ENCODE data around the gene TSSK2.

Gene TSSK2

GRCh38 chr22:19122143-19122751 lies 8.9 kb upstream of the TSSK2 start, which contains the start of gene DGCR2:
DGCR2 (minus strand) TSS chr22:19122412; CDS start chr22:19122206, 206 bp downstream.
- ChIA-PET POLR2A (interaction anchor here (1.0 to 2.3 kb wide), 10 partner anchors 11 to 52 kb away, joined by 3 to 27 read pairs (median 4); partner anchors contain the start of gene ESS2), CTCF (interaction anchor here (0.7 to 1.2 kb wide), 3 partner anchors 18 to 510 kb away, joined by 3 to 5 read pairs (median 3); partner anchors contain the start of gene ESS2)
- peak; percentile 37 for TF ChIP-seq PKNOX1 (IDR thresholded peaks at IDR 0.05)
- TF ChIP-seq SUZ12 (IDR thresholded peaks at IDR 0.05), result no peak
- no peak for TF ChIP-seq ARNT (IDR thresholded peaks at IDR 0.05)
- DNase-seq (ENCODE audit: extremely low spot score), result peak; percentile 100

- TF ChIP-seq SP1 (IDR thresholded peaks at IDR 0.05) (no peak), L3MBTL2 (conservative IDR thresholded peaks at IDR 0.05) (peak; percentile 75), CTBP1 (IDR thresholded peaks at IDR 0.05; ENCODE audit: borderline replicate concordance) (no peak), FOXA1 (IDR thresholded peaks at IDR 0.05) (no peak), PKNOX1 (IDR thresholded peaks at IDR 0.05) (peak; percentile 69), ARNT (IDR thresholded peaks at IDR 0.05) (no peak), FOXK2 (IDR thresholded peaks at IDR 0.05) (no peak)
- ChIA-PET CTCF (interaction anchor here (0.7 to 1.2 kb wide), 3 partner anchors 19 to 510 kb away, joined by 3 to 5 read pairs (median 3); partner anchors contain the start of gene ESS2), POLR2A (interaction anchor here (1.0 to 2.3 kb wide), 10 partner anchors 10 to 51 kb away, joined by 3 to 27 read pairs (median 4); partner anchors contain the start of gene ESS2)
- peak; percentile 57 for DNase-seq (ENCODE audit: extremely low spot score)
Observed at GRCh38 chr22:19122752-19123492, 8.2 kb upstream of the TSSK2 start.

- no peak for DNase-seq (ENCODE audit: extremely low spot score)
- ChIA-PET CTCF (no interaction called here), POLR2A (no interaction called here)
- TF ChIP-seq ARNT (IDR thresholded peaks at IDR 0.05) (no peak), SUZ12 (IDR thresholded peaks at IDR 0.05) (no peak)
Observed at GRCh38 chr22:19123936-19124335, 7.2 kb upstream of the TSSK2 start.

GRCh38 chr22:19124377-19124776 lies 6.7 kb upstream of the TSSK2 start:
- DNase-seq (ENCODE audit: extremely low spot score), result no peak
- POLR2A ChIA-PET, result no interaction called here
- TF ChIP-seq ZNF384 (IDR thresholded peaks at IDR 0.05), result no peak
- CTCF ChIA-PET, result interaction anchor here (1.4 kb wide), 1 partner anchor 11 kb away, joined by 3 read pairs; no protein-coding TSS in a partner anchor

- no peak for DNase-seq (ENCODE audit: extremely low spot score)
- ChIA-PET CTCF (interaction anchor here (1.4 kb wide), 1 partner anchor 11 kb away, joined by 3 read pairs; no protein-coding TSS in a partner anchor), POLR2A (no interaction called here)
- no peak for TF ChIP-seq SUZ12 (IDR thresholded peaks at IDR 0.05)
- no peak for TF ChIP-seq L3MBTL2 (conservative IDR thresholded peaks at IDR 0.05)
- TF ChIP-seq ELF4 (IDR thresholded peaks at IDR 0.05), result no peak
- no peak for TF ChIP-seq LEF1 (IDR thresholded peaks at IDR 0.05; ENCODE audit: borderline replicate concordance)
- no peak for TF ChIP-seq NFRKB (IDR thresholded peaks at IDR 0.05)
- no peak for TF ChIP-seq ARNT (IDR thresholded peaks at IDR 0.05)
- no peak for TF ChIP-seq HDGF (IDR thresholded peaks at IDR 0.05; ENCODE audit: borderline replicate concordance)
- no peak for TF ChIP-seq BHLHE40 (IDR thresholded peaks at IDR 0.05; ENCODE audit: borderline replicate concordance)
- no peak for TF ChIP-seq SP1 (IDR thresholded peaks at IDR 0.05)
- no peak for TF ChIP-seq ZNF384 (IDR thresholded peaks at IDR 0.05)
- TF ChIP-seq CTBP1 (IDR thresholded peaks at IDR 0.05; ENCODE audit: borderline replicate concordance), result no peak
- TF ChIP-seq FOXK2 (IDR thresholded peaks at IDR 0.05), result no peak
- no peak for TF ChIP-seq FOXM1 (IDR thresholded peaks at IDR 0.05; ENCODE audit: borderline replicate concordance)
- no peak for TF ChIP-seq FOXA1 (IDR thresholded peaks at IDR 0.05)
- TF ChIP-seq TARDBP (IDR thresholded peaks at IDR 0.05), result no peak
Observed at GRCh38 chr22:19125011-19125410, 6.1 kb upstream of the TSSK2 start.

- TF ChIP-seq FOXA1 (IDR thresholded peaks at IDR 0.05) (no peak), FOXM1 (IDR thresholded peaks at IDR 0.05; ENCODE audit: borderline replicate concordance) (no peak), NFRKB (IDR thresholded peaks at IDR 0.05) (no peak), PKNOX1 (IDR thresholded peaks at IDR 0.05) (no peak), BHLHE40 (IDR thresholded peaks at IDR 0.05; ENCODE audit: borderline replicate concordance) (no peak), ELF4 (IDR thresholded peaks at IDR 0.05) (no peak), CTBP1 (IDR thresholded peaks at IDR 0.05; ENCODE audit: borderline replicate concordance) (no peak), ARNT (IDR thresholded peaks at IDR 0.05) (no peak), SUZ12 (IDR thresholded peaks at IDR 0.05) (no peak), L3MBTL2 (conservative IDR thresholded peaks at IDR 0.05) (no peak), HDGF (IDR thresholded peaks at IDR 0.05; ENCODE audit: borderline replicate concordance) (no peak), LEF1 (IDR thresholded peaks at IDR 0.05; ENCODE audit: borderline replicate concordance) (no peak), TARDBP (IDR thresholded peaks at IDR 0.05) (no peak), SP1 (IDR thresholded peaks at IDR 0.05) (no peak), ZNF384 (IDR thresholded peaks at IDR 0.05) (no peak), FOXK2 (IDR thresholded peaks at IDR 0.05) (no peak)
- ChIA-PET CTCF (interaction anchor here (1.4 kb wide), 1 partner anchor 10 kb away, joined by 3 read pairs; no protein-coding TSS in a partner anchor), POLR2A (interaction anchor here (0.9 kb wide), 1 partner anchor 18 kb away, joined by 3 read pairs; no protein-coding TSS in a partner anchor)
- DNase-seq (ENCODE audit: extremely low spot score), result no peak
Observed at GRCh38 chr22:19125474-19126308, 5.4 kb upstream of the TSSK2 start.

All from HEK293T (cell line).